Stimulated activated naive CD4-positive, alpha-beta T cell treated with Interleukin-2 at 50 U/mL for 16 hours (primary cell): ENCODE data around the gene SLC39A7.

Source experiments
- DNase-seq: peaks from one replicate; lab custom pipeline; 2025; lab: John Stamatoyannopoulos, UW

Gene SLC39A7

GRCh38 chr6:33236852-33237251, 36.2 kb downstream of the SLC39A7 start:
- no peak for DNase-seq

- DNase-seq: no peak
Observed at GRCh38 chr6:33237741-33238140, 37.1 kb downstream of the SLC39A7 start.

DNA sequence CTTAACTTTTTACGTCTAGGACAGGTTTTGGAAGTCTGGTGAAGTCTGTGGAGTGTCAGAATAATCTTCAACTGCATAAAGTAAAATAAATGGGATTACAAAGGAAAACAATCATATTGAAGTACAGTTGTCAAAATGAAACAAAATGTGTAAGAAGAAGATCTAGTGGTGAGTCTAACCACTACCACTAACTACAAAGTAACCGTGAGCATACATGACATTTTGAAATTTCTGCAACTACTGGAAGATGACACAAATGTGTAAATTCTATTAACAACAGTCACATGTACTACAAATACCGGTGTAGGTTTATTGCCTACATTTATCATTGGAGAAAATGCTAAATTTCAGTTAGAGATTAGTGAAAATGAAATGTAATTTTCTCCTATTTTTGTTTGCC, 41.3 kb downstream of the SLC39A7 start:
- DNase-seq: no peak

DNA sequence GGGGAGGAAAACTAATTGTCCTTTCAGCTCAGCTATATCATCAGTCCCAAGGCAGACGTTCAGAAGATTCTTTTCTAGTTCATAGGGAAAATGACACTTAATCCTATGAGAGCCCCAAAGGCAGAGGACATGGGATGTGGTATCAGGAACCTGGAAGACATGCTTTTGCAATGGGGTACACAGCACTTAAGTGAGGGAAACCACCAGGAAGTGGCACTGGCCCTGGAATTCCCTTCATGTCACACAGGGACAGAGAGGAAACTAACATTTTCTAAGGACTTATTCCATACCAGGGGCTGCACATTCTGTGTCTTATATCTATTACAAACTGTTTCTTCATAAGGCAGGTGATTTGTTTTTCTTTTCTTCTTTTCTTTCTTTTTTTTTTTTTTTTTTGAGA, 42.8 kb downstream of the SLC39A7 start:
- DNase-seq: no peak

GRCh38 chr6:33247977-33248642, 47.4 kb downstream of the SLC39A7 start:
- DNase-seq: peak; percentile 88

- DNase-seq: no peak
Observed at GRCh38 chr6:33248643-33248931, 47.9 kb downstream of the SLC39A7 start.

DNA sequence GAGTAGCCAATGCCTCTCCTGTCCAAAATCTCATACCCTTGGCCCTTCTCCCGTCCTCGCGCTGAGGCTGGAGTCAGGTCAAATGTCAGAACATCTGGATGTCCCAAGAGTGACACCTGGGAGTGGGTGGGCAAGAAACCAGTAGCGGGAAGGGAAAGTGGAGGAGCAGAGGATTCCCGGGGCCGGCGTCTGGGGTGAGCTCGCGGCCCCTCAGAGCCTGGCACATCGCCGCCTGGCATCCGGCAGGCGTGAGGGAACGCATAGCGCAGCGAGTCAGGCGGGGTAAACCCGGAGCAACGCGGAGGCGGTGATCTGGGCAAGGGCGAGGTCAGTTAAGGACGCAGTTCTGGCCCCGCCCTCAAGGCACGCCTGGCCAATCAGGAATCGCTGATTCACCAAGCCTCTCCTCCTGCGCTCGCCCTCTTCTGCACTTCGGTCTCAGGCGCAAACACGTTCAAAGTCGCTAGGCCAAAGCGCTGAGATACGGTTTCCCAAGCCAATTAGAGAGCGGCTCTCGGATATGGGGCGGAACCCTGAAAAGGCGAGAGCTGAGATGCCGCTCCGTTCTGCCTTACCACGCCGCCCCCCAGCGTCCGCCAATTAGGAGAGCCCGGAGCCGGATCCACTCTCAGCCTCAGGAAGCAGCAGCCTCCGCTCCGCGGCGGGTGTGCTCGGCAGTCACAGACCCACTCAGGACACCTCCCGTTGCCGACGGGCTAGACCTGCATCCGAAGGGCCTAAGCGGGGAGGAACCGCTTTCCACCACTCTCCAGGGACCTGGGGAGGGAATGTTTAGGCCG, 48.5 kb downstream of the SLC39A7 start:
- DNase-seq: peak; percentile 98

GRCh38 chr6:33249732-33250630, 49.3 kb downstream of the SLC39A7 start:
- no peak for DNase-seq

DNA sequence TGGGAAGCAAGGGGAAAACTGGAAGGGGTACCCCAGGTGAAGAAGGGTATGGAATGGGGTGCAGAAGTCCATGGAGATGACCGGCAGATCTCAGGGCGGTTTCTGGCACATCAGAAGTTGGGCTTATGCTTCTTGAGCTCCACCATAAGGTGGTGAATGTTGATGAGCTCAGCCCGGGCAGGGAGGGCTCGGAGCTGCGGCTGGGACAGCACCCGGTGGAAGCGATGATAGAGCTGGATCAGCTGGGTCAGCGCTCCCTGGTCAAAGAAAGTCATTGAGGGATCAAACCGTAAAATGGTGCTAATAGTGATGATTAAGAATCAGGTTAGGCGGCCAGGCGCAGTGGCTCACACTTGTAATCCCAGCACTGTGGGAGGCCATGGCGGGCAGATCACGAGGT, 50.1 kb downstream of the SLC39A7 start:
- no peak for DNase-seq

- no peak for DNase-seq
Observed at GRCh38 chr6:33251395-33252012, 50.8 kb downstream of the SLC39A7 start.

DNA sequence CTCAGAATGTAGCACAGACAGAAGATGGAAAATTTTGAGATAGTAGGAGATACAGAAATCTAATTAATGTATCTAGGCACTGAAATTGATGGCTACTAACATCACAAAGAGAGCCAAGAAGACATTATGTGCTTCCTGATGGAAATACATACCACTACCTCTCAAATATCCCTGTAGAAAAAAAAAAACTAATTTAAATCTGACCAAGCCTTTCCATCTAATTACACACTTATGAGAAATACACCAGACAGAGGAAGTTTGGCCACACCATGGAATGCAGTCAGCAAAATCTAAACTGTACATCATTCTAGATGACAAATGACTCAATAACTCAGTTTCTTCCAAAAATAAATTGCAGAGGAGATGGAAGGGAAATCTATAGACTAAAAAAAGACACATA, 52.1 kb downstream of the SLC39A7 start:
- DNase-seq: no peak
